H9 (cell line): Measurements from ENCODE around the gene SMCO4. TPM values are rescaled to one million over a fixed set of nuclear protein-coding genes. Genes with fewer than 3 reads are reported as not detected.
A peak's percentile ranks its signal among the peaks of the same experiment; 100 is the strongest.

Experiments used
- DNase-seq: peaks from one replicate; pipeline ENCODE4 v3.0.0-alpha.2; 2017
- H2AFZ ChIP-seq: one replicate; pipeline ENCODE4 v1.6.1; 2013; ENCODE audit warnings: mild to moderate bottlenecking, low read length, control low read depth, moderate library complexity
- H2AK5ac ChIP-seq: 2 replicates; pipeline ENCODE4 v1.6.1; 2013; ENCODE audit warnings: low read length, control low read depth, mixed read lengths; ENCODE audit not compliant: insufficient read length
- H2BK120ac ChIP-seq: one replicate; pipeline ENCODE4 v1.6.1; 2013; ENCODE audit warnings: low read depth, mild to moderate bottlenecking, low read length, control low read depth, inconsistent platforms; ENCODE audit not compliant: poor library complexity, severe bottlenecking
- H2BK12ac ChIP-seq: 2 replicates; pipeline ENCODE4 v1.6.1; 2013; ENCODE audit warnings: low read length, control low read depth, mixed read lengths, low read depth; ENCODE audit not compliant: insufficient read length
- H2BK15ac ChIP-seq: 2 replicates; pipeline ENCODE4 v1.6.1; 2013; ENCODE audit warnings: low read depth, low read length, control low read depth
- H2BK20ac ChIP-seq: one replicate; pipeline ENCODE4 v1.6.1; 2013; ENCODE audit warnings: low read depth, mild to moderate bottlenecking, low read length, control low read depth, inconsistent platforms; ENCODE audit not compliant: poor library complexity, severe bottlenecking
- H2BK5ac ChIP-seq: 2 replicates; pipeline ENCODE4 v1.6.1; 2013; ENCODE audit warnings: low read length, control low read depth, mixed read lengths; ENCODE audit not compliant: insufficient read length
- H3K14ac ChIP-seq: 2 replicates; pipeline ENCODE4 v1.6.1; 2013; ENCODE audit warnings: low read length, control low read depth; ENCODE audit not compliant: insufficient read depth
- H3K18ac ChIP-seq: 2 replicates; pipeline ENCODE4 v1.6.1; 2013; ENCODE audit warnings: low read depth, mild to moderate bottlenecking, mixed read lengths, low read length, control low read depth; ENCODE audit not compliant: insufficient read length
- H3K23ac ChIP-seq: 2 replicates; pipeline ENCODE4 v1.6.1; 2013; ENCODE audit warnings: low read length, control low read depth, mixed read lengths, low read depth; ENCODE audit not compliant: insufficient read length
- H3K23me2 ChIP-seq: 2 replicates; pipeline ENCODE4 v1.6.1; 2013; ENCODE audit warnings: low read depth, mild to moderate bottlenecking, mixed read lengths, low read length, control low read depth; ENCODE audit not compliant: insufficient read length, poor library complexity, severe bottlenecking
- H3K27ac ChIP-seq: 2 replicates; pipeline ENCODE4 v1.5.1; 2013; ENCODE audit warnings: low read length, control low read depth, mixed read lengths, low read depth; ENCODE audit not compliant: insufficient read length
- H3K27me3 ChIP-seq: 2 replicates; pipeline ENCODE4 v1.6.1; 2013; ENCODE audit warnings: low read length, control low read depth, inconsistent platforms; ENCODE audit not compliant: insufficient read depth
- H3K4ac ChIP-seq: 2 replicates; pipeline ENCODE4 v1.6.1; 2013; ENCODE audit warnings: low read depth, mild to moderate bottlenecking, control low read depth, inconsistent platforms, low read length, moderate library complexity
- H3K4me1 ChIP-seq: 2 replicates; pipeline ENCODE4 v1.6.1; 2013; ENCODE audit warnings: low read length, control low read depth, inconsistent platforms; ENCODE audit not compliant: insufficient read depth
- H3K4me2 ChIP-seq: 2 replicates; pipeline ENCODE4 v1.6.1; 2013; ENCODE audit warnings: low read length, control low read depth, mixed read lengths; ENCODE audit not compliant: insufficient read length, insufficient read depth
- H3K56ac ChIP-seq: 2 replicates; pipeline ENCODE4 v1.6.1; 2013; ENCODE audit warnings: low read depth, mild to moderate bottlenecking, mixed read lengths, low read length, control low read depth; ENCODE audit not compliant: insufficient read length
- H3K79me1 ChIP-seq: 2 replicates; pipeline ENCODE4 v1.6.1; 2013; ENCODE audit warnings: low read depth, mild to moderate bottlenecking, moderate library complexity, low read length, control low read depth, inconsistent platforms; ENCODE audit not compliant: insufficient read depth, poor library complexity, severe bottlenecking
- H3K79me2 ChIP-seq: 2 replicates; pipeline ENCODE4 v1.6.1; 2013; ENCODE audit warnings: low read length, control low read depth, inconsistent platforms; ENCODE audit not compliant: insufficient read depth
- H3K9ac ChIP-seq: 2 replicates; pipeline ENCODE4 v1.6.1; 2013; ENCODE audit warnings: low read length, control low read depth, mixed read lengths; ENCODE audit not compliant: insufficient read length; ENCODE audit errors: extremely low read depth
- H3K9me3 ChIP-seq: one replicate; pipeline ENCODE4 v1.6.1; 2013; ENCODE audit warnings: low read depth, low read length, inconsistent platforms; ENCODE audit not compliant: control insufficient read depth
- H3T11ph ChIP-seq: one replicate; pipeline ENCODE4 v1.6.1; 2013; ENCODE audit warnings: mild to moderate bottlenecking, low read length, control low read depth, inconsistent platforms
- H4K20me1 ChIP-seq: one replicate; pipeline ENCODE4 v1.6.1; 2013; ENCODE audit not compliant: control insufficient read depth, insufficient read length, insufficient read depth
- H4K5ac ChIP-seq: 2 replicates; pipeline ENCODE4 v1.6.1; 2013; ENCODE audit warnings: low read depth, mild to moderate bottlenecking, mixed read lengths, low read length, control low read depth; ENCODE audit not compliant: insufficient read length
- H4K8ac ChIP-seq: replicated peaks from 2 replicates; pipeline ENCODE4 v1.6.1; 2013; ENCODE audit warnings: low read length, control low read depth, mixed read lengths, low read depth; ENCODE audit not compliant: insufficient read length
- H4K91ac ChIP-seq: 2 replicates; pipeline ENCODE4 v1.6.1; 2013; ENCODE audit warnings: low read depth, mild to moderate bottlenecking, moderate library complexity, mixed read lengths, low read length, control low read depth; ENCODE audit not compliant: insufficient read length
- H3K27ac Mint-ChIP-seq, 3 experiments: 2 replicates in 2 of 3; 3 replicates in 1 of 3; pipeline ENCODE4 v1.8.0; 2020 to 2021; ENCODE audit warnings: mixed read lengths in 3 of 3, mild to moderate bottlenecking in 1 of 3, moderate library complexity in 1 of 3
- H3K27me3 Mint-ChIP-seq: 2 replicates; pipeline ENCODE4 v1.8.0; 2021; ENCODE audit warnings: low read depth, mild to moderate bottlenecking, moderate library complexity, mixed read lengths
- H3K36me3 Mint-ChIP-seq, 3 experiments: 2 replicates in 2 of 3; 3 replicates in 1 of 3; pipeline ENCODE4 v1.8.0; 2020 to 2021; ENCODE audit warnings: low read depth in 3 of 3, mixed read lengths in 3 of 3; ENCODE audit not compliant: insufficient read depth in 1 of 3
- H3K4me1 Mint-ChIP-seq, 2 experiments: 2 replicates each; pipeline ENCODE4 v1.8.0; 2020; ENCODE audit warnings: mixed read lengths in 2 of 2
- H3K4me3 Mint-ChIP-seq, 2 experiments: 2 replicates in 1 of 2; 3 replicates in 1 of 2; pipeline ENCODE4 v1.8.0; 2020 to 2021; ENCODE audit warnings: mild to moderate bottlenecking in 2 of 2, mixed read lengths in 2 of 2, moderate library complexity in 1 of 2
- H3K9me3 Mint-ChIP-seq, 2 experiments: 2 replicates in 1 of 2; 3 replicates in 1 of 2; pipeline ENCODE4 v1.8.0; 2020; ENCODE audit warnings: mild to moderate bottlenecking in 2 of 2, mixed read lengths in 2 of 2, moderate library complexity in 1 of 2
- WGBS: extraction: QIAGEN DNeasy Blood & Tissue Kit; methylation state at CpG from one replicate; pipeline ENCODE4 v1.1.7; 2013; ENCODE audit warnings: missing lambda C conversion rate, low lambda C conversion rate, mixed read lengths; ENCODE audit not compliant: insufficient read length; ENCODE audit errors: extremely low coverage; 5-methylcytosine and 5-hydroxymethylcytosine counted together
- total RNA-seq: library from RNA; stranded (reverse); gene quantifications from 2 replicates; pipeline ENCODE4 v1.2.1, GENCODE V29; 2021
- TF ChIP-seq, protein P1 (sequence below): fragments of 200-600 bp; sonication (generic); conservative IDR thresholded peaks from 3 replicates; pipeline ENCODE4 v1.8.0; 2021; ENCODE audit warnings: antibody characterized with exemption, mild to moderate bottlenecking

SMCO4 gene
- total RNA-seq, 1 experiment from 2014 or later, result 35.6 TPM

DNA sequence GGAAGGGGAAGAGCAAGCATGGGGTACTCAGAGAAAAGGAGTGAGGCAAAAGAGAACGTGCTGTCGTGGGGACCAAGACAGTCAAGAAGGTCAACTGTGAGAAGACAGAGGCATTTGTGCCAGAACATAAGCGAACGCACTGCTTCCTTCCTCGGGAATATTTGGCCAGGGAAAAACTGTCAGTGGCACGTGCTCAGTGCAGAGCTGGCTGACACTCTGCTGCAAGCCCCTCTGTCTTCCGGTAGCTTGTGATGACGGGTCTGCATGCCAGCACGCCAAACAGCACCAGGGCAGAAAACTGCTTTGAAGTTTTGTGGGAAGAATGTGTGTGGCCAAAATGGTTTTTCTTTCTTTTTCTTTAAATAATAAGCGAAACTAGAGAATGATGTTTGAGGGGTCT, 60.6 kb downstream of the SMCO4 start:
- H2BK5ac ChIP-seq, result no peak overlapping the region
- no peak overlapping the region for H3K14ac ChIP-seq
- H3K27me3 ChIP-seq, result no peaks in the 10 kb centered on the region
- no peak overlapping the region for H2BK12ac ChIP-seq
- no peak overlapping the region for H2AFZ ChIP-seq
- no peak overlapping the region for H3K4me3 Mint-ChIP-seq
- H2BK120ac ChIP-seq, result no peak overlapping the region
- peaks cover 44 to 46% of the 10 kb centered on the region in 2 experiments for H3K4me1 Mint-ChIP-seq
- no peak overlapping the region for H3K9ac ChIP-seq
- WGBS, result no CpG with 5 or more reads among the region's 10 CpGs
- peak overlapping the region; percentile 16 to 53 (median 37); a peak in 4 of 7 replicates for H3K27ac Mint-ChIP-seq
- no peaks in the 10 kb centered on the region for H3K79me1 ChIP-seq
- no peak overlapping the region for H4K8ac ChIP-seq
- no peak overlapping the region for H4K91ac ChIP-seq
- H3K36me3 Mint-ChIP-seq, result peaks cover 4 to 17% (median 5%) of the 10 kb centered on the region in 3 experiments; a peak in 6 of 7 replicates
- no peak overlapping the region for H3K27ac ChIP-seq
- H3K4me2 ChIP-seq, result no peak overlapping the region
- no peaks in the 10 kb centered on the region for H3K9me3 ChIP-seq
- no peak overlapping the region for H4K5ac ChIP-seq
- H3K4ac ChIP-seq, result no peak overlapping the region
- no peak overlapping the region for H2AK5ac ChIP-seq
- no peaks in the 10 kb centered on the region for H3K79me2 ChIP-seq
- H3K9me3 Mint-ChIP-seq, result no peaks in the 10 kb centered on the region
- H4K20me1 ChIP-seq, result no peaks in the 10 kb centered on the region
- H2BK15ac ChIP-seq, result no peak overlapping the region
- H3K27me3 Mint-ChIP-seq, result no peaks in the 10 kb centered on the region
- no peak overlapping the region for H3K18ac ChIP-seq
- H3K23me2 ChIP-seq, result no peaks in the 10 kb centered on the region
- H2BK20ac ChIP-seq, result no peak overlapping the region
- no peak overlapping the region for H3K56ac ChIP-seq
- H3T11ph ChIP-seq, result no peak overlapping the region
- TF ChIP-seq, protein P1, sequence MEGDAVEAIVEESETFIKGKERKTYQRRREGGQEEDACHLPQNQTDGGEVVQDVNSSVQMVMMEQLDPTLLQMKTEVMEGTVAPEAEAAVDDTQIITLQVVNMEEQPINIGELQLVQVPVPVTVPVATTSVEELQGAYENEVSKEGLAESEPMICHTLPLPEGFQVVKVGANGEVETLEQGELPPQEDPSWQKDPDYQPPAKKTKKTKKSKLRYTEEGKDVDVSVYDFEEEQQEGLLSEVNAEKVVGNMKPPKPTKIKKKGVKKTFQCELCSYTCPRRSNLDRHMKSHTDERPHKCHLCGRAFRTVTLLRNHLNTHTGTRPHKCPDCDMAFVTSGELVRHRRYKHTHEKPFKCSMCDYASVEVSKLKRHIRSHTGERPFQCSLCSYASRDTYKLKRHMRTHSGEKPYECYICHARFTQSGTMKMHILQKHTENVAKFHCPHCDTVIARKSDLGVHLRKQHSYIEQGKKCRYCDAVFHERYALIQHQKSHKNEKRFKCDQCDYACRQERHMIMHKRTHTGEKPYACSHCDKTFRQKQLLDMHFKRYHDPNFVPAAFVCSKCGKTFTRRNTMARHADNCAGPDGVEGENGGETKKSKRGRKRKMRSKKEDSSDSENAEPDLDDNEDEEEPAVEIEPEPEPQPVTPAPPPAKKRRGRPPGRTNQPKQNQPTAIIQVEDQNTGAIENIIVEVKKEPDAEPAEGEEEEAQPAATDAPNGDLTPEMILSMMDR, result no peak
- no peak overlapping the region for H3K23ac ChIP-seq
- H3K4me1 ChIP-seq, result peaks cover 13% of the 10 kb centered on the region; the same call in 1 of the 2 replicates
- no peak for DNase-seq
